ENCODE data around the gene RIPOR3. TPM values are rescaled to one million over a fixed set of nuclear protein-coding genes. Genes with fewer than 3 reads are reported as not detected.

The RIPOR3 gene
- total RNA-seq, 1 donor, result 6.5 TPM

- no peak overlapping the region for H3K4me3 ChIP-seq (ENCODE audit: low read depth, low read length)
- no peak for DNase-seq (ENCODE audit: low read depth)
- TF ChIP-seq CTCF (IDR thresholded peaks at IDR 0.05; ENCODE audit: insufficient read depth, low read length), result no peak
Observed at GRCh38 chr20:50578778-50579165, 112.6 kb downstream of the RIPOR3 start.

DNA sequence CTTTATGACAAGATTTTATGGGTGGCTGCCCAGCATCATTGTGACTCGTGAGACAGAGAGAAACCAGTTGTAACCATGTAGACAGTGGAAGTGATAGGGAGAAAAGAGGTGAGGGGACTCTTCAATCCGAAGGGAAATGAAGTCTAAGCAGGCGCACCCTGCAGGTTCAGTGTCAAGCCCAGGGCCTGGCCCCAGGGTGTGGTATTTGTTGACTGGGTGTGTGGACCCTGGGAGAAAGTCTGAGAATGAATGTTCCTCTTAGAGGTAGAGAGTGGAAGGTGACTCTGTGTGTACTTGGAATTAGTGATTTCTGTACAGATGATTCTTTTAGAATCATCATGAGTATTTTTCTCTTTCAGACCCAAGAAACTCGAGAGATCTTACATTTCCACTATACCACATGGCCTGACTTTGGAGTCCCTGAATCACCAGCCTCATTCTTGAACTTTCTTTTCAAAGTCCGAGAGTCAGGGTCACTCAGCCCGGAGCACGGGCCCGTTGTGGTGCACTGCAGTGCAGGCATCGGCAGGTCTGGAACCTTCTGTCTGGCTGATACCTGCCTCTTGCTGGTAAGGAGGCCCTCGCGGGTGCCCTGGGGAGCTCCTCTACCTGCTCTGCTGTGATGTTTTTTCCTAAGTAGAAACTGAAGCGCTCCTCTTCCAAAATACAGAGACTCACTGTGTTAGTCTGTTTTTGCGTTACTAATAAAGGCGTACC lies 113.1 kb downstream of the RIPOR3 start:
- no peak for TF ChIP-seq CTCF (IDR thresholded peaks at IDR 0.05; ENCODE audit: insufficient read depth, low read length)
- DNase-seq (ENCODE audit: low read depth), result no peak

DNA sequence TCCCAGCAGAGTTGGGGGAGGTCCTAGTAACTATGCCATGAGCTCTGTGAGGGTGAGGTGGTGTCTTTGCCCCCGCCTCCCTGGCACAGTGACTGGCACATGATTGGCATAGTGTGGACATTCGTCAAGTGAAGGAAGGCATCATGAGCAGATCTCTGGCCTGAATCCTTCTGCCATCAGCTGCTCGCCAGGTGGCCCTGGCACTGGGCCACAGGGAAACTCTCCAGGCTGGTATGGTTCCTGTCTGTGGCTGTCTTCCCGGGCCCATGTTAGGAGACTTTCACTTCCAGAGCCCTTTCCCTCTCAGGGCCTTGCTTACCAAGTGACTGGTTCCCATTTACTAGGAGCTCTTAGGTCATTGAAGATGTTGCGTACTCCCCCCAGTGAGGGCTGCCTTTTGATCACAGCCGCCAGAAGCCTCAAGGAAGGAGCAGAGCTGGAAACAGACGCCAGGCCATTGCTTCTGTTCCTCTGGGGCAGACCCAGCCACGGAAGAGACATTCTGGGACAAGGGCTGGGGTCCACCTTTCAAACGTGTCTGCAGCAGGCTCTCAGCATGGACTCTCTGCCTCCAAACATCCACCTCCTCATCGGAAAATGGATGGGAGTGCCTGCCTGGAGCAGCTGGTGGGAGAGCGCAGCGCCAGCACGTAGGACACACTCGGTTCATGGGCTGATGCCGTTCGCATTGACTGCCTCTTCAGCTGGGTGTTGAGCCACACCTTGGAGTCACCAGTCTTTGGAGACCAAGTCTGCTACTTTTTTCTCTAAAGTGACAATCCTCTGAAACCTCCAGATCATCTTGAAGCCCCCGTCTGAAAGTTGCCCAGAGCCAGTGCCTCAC lies 113.9 kb downstream of the RIPOR3 start:
- no peak for TF ChIP-seq CTCF (IDR thresholded peaks at IDR 0.05; ENCODE audit: insufficient read depth, low read length)

More for the DNA sequence above, 113.1 kb downstream of the RIPOR3 start:
- no peak overlapping the region for H3K4me3 ChIP-seq (ENCODE audit: low read depth, low read length)

GRCh38 chr20:50575865-50576720 lies 115.2 kb downstream of the RIPOR3 start:
- no peak overlapping the region for H3K4me3 ChIP-seq (ENCODE audit: low read depth, low read length)
- TF ChIP-seq CTCF (IDR thresholded peaks at IDR 0.05; ENCODE audit: insufficient read depth, low read length), result peak; percentile 71
- peak; percentile 59 for DNase-seq (ENCODE audit: low read depth)

More for the DNA sequence above, 113.9 kb downstream of the RIPOR3 start:
- H3K4me3 ChIP-seq (ENCODE audit: low read depth, low read length), result no peak overlapping the region
- DNase-seq (ENCODE audit: low read depth), result no peak

DNA sequence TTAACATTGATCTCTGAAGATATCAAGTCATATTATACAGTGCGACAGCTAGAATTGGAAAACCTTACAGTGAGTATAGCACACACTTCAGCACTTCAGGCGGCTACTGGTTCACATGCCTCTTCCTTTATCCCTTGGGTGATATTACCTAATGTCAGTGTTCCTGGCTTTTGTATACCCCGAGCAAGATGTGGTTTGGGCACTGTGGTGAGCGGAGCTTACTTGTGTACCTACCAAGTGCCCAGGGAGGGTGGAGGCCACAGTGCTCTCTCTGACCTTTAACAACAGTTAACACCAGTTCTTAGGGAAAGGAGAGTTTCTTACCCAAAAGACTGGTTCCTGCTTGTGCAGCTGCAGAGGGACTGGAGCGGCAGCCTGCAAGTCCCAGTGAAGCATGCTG lies 116.8 kb downstream of the RIPOR3 start:
- no peak for DNase-seq (ENCODE audit: low read depth)
- TF ChIP-seq CTCF (IDR thresholded peaks at IDR 0.05; ENCODE audit: insufficient read depth, low read length), result no peak
- H3K4me3 ChIP-seq (ENCODE audit: low read depth, low read length), result no peak overlapping the region

- H3K4me3 ChIP-seq (ENCODE audit: low read depth, low read length), result no peak overlapping the region
- DNase-seq (ENCODE audit: low read depth), result no peak
- no peak for TF ChIP-seq CTCF (IDR thresholded peaks at IDR 0.05; ENCODE audit: insufficient read depth, low read length)
Observed at GRCh38 chr20:50574108-50574507, 117.2 kb downstream of the RIPOR3 start.

Data from fibroblast of the aortic adventitia (primary cell).